H1 (cell line): ENCODE results near the gene NCKAP1.

Source experiments
- CHD2 ChIP-seq: IDR thresholded peaks from 2 replicates; pipeline ENCODE4 v1.6.1; 2012; ENCODE audit warnings: low read length, improper control_type of control experiment
- POLR2A ChIP-seq, 2 experiments: IDR thresholded peaks; 1 replicate in 1 of 2; 2 replicates in 1 of 2; pipeline ENCODE4 v1.6.1; 2011; ENCODE audit warnings: low read depth in 2 of 2, low read length in 2 of 2, mild to moderate bottlenecking in 2 of 2; ENCODE audit errors: control extremely low read depth in 1 of 2
- SP1 ChIP-seq: IDR thresholded peaks from 2 replicates; pipeline ENCODE4 v1.6.1; 2011; ENCODE audit warnings: low read depth, low read length
- TF ChIP-seq, protein P1 (sequence below), 3 experiments: IDR thresholded peaks; 1 replicate in 2 of 3; 2 replicates in 1 of 3; pipeline versions ENCODE4 v1.5.1 to v1.6.1; 2011; ENCODE audit warnings: low read length in 3 of 3, mild to moderate bottlenecking in 3 of 3, inconsistent platforms in 2 of 3, low read depth in 1 of 3, moderate library complexity in 1 of 3; ENCODE audit not compliant: insufficient read depth in 1 of 3; ENCODE audit errors: control extremely low read depth in 1 of 3

DNA sequence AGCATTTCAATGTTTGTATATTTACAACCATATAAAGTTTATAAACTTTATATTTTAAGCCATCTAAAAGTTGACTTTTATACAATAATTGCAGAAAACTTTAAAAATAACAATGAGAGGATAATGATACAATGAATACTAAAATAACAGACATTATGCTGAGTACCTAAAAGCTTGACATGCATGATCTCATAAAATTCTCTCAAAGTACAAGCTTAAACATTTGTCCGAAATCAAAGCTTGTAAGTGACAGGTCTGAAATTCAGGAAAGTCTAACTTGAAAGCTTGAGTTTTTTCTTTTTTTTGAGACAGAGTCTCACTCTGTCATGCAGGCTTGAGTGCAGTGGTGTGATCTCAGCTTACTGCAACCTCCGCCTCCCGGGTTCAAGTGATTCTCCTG, 87.7 kb downstream of the NCKAP1 start:
- TF ChIP-seq CHD2 (no peak), POLR2A (IDR thresholded peaks at IDR 0.05; ENCODE audit: control extremely low read depth in 1 of 2, low read depth in 2 of 2, low read length in 2 of 2) (no peak), SP1 (no peak)
- TF ChIP-seq, protein P1, sequence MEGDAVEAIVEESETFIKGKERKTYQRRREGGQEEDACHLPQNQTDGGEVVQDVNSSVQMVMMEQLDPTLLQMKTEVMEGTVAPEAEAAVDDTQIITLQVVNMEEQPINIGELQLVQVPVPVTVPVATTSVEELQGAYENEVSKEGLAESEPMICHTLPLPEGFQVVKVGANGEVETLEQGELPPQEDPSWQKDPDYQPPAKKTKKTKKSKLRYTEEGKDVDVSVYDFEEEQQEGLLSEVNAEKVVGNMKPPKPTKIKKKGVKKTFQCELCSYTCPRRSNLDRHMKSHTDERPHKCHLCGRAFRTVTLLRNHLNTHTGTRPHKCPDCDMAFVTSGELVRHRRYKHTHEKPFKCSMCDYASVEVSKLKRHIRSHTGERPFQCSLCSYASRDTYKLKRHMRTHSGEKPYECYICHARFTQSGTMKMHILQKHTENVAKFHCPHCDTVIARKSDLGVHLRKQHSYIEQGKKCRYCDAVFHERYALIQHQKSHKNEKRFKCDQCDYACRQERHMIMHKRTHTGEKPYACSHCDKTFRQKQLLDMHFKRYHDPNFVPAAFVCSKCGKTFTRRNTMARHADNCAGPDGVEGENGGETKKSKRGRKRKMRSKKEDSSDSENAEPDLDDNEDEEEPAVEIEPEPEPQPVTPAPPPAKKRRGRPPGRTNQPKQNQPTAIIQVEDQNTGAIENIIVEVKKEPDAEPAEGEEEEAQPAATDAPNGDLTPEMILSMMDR (IDR thresholded peaks at IDR 0.05; ENCODE audit: control extremely low read depth in 1 of 3, insufficient read depth in 1 of 3, low read depth in 1 of 3, low read length in 3 of 3), result no peak
